AG10803 (cell line): ENCODE results near the gene NEURL3.

Experiments used
- DNase-seq: peaks from one replicate; pipeline ENCODE4 v3.0.0; 2010; ENCODE audit warnings: low read depth
- H3K4me3 ChIP-seq: 2 replicates; pipeline ENCODE4 v1.5.1; 2011; ENCODE audit warnings: mild to moderate bottlenecking, low read length, control low read depth
- CTCF ChIP-seq: conservative IDR thresholded peaks from 2 replicates; pipeline ENCODE4 v1.5.1; 2011; ENCODE audit warnings: mild to moderate bottlenecking, low read length, control low read depth, inconsistent platforms

Gene NEURL3

GRCh38 chr2:96530144-96530430 is 24.9 kb upstream of the NEURL3 start:
- TF ChIP-seq CTCF: no peak
- no peak for DNase-seq

DNA sequence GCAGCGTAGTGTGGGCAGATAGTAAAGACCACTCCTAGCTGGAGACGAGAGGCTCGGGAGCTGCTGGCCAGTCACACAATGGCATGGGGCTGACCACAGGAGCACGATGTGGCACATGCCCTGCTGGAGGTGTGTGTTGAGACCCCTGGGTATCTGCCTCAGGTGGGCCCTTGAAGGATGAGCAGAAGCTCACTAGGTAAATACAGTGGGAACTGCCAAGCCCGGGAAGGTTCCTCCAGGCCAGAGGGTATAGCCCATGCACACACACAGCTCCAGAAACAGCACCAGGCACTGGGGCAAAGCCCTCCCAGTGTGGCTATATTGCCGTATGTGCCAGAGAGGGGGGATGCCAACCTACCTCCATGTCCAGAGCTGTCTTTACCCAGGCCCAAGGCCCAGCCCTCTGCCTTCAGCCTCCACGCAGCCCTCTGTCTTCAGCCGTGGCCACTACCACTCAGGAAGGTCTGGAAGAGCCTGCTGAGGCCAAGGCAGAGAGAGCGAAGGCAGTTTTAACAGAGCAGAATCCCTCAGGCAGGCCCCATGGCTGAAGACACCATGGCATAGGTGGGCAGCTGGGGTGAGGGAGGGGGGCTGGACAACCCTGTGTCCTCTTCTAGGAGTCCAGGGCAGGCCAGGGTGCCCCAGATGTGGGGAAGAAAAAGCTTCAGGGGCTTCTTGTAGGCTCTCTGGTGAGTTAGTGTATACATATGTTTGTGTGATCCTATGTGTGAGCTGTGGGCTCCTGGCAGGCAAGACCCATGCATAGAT is 24.4 kb upstream of the NEURL3 start:
- DNase-seq: no peak

More at GRCh38 chr2:96530144-96530430, 24.9 kb upstream of the NEURL3 start:
- no peak overlapping the region for H3K4me3 ChIP-seq

GRCh38 chr2:96528700-96529375 is 23.7 kb upstream of the NEURL3 start:
- no peak for TF ChIP-seq CTCF
- DNase-seq: no peak
- no peak overlapping the region for H3K4me3 ChIP-seq

More for the DNA sequence above, 24.4 kb upstream of the NEURL3 start:
- TF ChIP-seq CTCF: no peak
- H3K4me3 ChIP-seq: no peak overlapping the region

DNA sequence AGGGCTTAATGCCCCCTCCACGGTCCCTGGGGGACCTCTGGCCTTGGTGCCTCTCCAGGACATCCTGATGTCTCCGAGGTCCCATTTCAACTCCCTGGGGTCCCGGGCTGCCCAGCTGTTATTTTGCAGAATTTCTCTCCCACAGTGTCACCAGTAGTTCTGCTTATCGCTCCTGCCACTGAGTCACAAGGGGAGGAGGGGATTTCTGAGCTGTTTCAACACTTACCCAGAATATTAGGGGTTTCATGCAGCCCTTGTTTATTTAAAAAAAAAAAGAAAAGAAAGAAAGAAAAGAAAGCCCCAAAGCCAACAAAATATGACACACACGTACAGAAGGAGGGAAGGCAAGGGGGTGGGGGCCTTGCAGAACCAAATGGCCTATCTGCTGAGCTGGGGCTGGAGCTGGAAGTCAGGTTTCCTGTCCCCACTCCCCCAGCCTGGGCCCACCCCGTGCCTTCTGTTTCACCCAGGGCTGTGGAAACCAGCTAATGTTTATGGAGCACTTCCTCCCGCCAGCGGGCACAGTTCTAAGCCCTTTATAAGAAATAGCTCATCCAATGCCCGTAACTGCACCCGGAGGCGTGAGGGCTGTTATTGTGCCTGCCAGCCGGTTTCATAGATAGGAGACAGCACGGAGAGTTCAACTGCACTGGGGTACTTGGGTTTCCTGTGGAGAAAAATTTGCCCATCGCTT is 23.0 kb upstream of the NEURL3 start:
- no peak for DNase-seq
- no peak for TF ChIP-seq CTCF
- peak overlapping the region; percentile 40 for H3K4me3 ChIP-seq

GRCh38 chr2:96527286-96528005 is 22.3 kb upstream of the NEURL3 start:
- no peak for DNase-seq
- peak; percentile 28; the same call in 1 of the 2 replicates for TF ChIP-seq CTCF
- peak overlapping the region; percentile 45 for H3K4me3 ChIP-seq

GRCh38 chr2:96526615-96527285 is 21.6 kb upstream of the NEURL3 start:
- no peak for DNase-seq
- H3K4me3 ChIP-seq: peak overlapping the region; percentile 45

More at GRCh38 chr2:96526615-96527285, 21.6 kb upstream of the NEURL3 start:
- no peak for TF ChIP-seq CTCF
